DMS53 (cell line): ENCODE results near the gene GPC5.

ENCODE experiments used
- DNase-seq: peaks from one replicate; lab custom pipeline; 2025; lab: John Stamatoyannopoulos, UW

The GPC5 gene

GRCh38 chr13:92566767-92567166 lies 1168.3 kb downstream of the GPC5 start:
- DNase-seq: no peak

GRCh38 chr13:92572190-92572589 lies 1173.8 kb downstream of the GPC5 start:
- no peak for DNase-seq

- DNase-seq: peak; percentile 66
Measured at GRCh38 chr13:92573467-92574057, 1175.1 kb downstream of the GPC5 start.

GRCh38 chr13:92574499-92574898 lies 1176.1 kb downstream of the GPC5 start:
- no peak for DNase-seq

DNA sequence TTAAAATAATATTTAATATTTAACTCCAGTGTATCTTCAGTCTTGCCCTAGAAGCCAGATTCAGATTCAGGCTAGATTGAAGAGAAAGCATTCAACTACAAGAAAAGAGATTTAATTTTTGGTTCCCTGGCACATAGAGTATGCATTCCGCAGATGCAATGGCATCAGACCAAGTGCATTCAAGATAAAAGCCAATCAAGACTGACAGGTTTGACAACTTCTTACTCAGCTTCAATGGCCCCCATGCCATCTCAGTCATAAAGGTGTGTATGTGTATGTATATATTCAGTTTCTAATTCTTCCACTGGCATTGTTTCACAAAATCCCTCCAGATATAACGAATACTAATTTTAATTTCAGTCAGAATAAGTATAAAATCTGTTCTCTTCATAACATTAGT lies 1177.4 kb downstream of the GPC5 start:
- peak; percentile 19 for DNase-seq

DNA sequence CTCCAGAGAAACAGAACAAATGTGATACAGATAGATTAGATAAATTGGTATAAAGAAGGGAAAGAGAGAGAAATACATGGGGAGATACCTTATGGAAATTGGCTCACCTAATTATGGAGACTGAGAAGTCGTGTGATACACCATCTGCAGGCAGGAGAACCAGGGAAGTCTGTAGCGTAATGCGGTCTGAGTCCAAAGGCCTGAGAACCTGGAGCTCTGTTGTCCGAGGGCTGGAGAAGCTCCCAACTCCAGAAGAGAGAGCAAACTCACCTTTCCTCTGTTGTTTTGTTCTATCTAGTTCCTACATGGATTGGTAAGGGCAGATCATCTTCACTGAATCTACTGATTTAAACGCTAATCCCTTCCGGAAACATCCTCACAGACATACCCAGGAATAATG lies 1179.9 kb downstream of the GPC5 start:
- no peak for DNase-seq

DNA sequence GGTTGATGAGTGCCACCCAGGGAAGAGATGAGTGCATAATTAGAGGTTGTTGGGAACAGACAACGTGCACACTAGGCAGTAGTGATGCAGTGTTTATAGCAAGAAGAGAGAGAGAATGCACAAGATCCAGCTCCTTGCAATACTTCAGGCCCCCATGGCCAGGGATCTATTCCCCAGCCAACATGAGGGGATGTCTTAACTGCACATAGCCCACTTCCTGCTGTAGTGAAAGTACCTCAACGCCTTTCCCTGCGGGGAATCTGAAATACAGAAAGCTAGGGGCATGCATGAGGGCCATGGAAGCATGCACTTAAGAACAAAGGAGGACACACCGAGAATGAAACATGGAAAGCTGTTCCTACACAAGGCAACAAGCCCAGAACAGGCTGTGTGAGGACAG lies 1191.5 kb downstream of the GPC5 start:
- no peak for DNase-seq

DNA sequence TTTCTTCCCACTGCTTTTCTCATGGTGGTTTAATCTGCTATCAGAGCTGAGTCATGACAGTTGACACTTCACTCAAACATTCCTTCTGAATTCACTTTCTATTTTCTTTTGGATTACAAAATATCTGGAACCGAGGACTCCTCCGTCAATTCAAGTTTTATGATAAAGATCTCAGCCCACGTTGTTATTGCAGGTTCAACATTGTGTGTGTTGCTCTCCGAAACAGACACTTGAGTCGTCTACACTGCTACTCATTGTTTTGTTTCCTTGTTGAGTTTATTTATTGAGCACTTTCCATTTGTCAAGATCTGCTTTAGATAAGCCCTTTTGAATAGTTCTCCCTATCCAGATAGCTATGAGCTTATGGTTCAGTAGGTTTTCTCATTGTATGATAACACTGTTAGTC lies 1192.1 kb downstream of the GPC5 start:
- DNase-seq: peak; percentile 59

DNA sequence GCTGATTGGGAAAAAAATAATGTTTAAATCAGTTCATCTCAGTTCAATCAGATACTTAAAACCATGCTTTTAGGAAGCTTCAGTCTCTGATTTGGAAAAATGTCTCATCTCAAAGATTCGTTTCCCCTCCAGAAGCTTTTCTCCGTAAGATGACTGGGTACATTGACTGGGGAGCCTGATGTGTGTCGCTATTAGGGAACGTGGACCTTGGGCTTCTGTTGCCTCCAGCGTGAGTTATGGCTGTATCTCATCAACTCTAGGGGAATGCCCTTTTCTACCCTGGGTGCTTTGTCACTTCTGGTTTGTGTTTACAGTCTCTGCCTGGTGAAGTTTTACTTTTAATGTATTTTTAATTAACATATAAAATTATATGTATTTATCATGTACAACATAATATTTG lies 1192.7 kb downstream of the GPC5 start:
- DNase-seq: no peak

DNA sequence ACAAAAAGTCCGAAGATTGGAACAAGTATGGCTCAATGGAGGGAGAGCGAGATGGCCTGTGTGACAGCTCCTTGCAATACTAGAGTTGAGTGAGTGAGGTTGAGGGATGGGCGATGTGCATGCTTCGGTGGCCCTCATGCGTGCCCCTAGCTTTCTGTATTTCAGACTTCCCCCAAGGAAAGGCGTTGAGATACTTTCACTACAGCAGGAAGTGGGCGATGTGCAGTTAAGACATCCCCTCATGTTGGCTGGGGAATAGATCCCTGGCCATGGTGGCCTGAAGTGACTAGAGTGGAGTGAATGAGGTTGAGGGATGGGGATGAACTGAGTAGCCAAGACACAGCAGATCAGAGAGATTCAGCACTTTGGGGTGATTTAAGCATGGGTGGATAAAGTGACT lies 1194.3 kb downstream of the GPC5 start:
- DNase-seq: no peak

GRCh38 chr13:92602560-92602959 lies 1204.1 kb downstream of the GPC5 start:
- peak; percentile 6 for DNase-seq

GRCh38 chr13:92609376-92609775 lies 1211.0 kb downstream of the GPC5 start:
- DNase-seq: no peak

- no peak for DNase-seq
Measured at GRCh38 chr13:92612892-92613291, 1214.5 kb downstream of the GPC5 start.

GRCh38 chr13:92613921-92614320 lies 1215.5 kb downstream of the GPC5 start:
- no peak for DNase-seq

DNA sequence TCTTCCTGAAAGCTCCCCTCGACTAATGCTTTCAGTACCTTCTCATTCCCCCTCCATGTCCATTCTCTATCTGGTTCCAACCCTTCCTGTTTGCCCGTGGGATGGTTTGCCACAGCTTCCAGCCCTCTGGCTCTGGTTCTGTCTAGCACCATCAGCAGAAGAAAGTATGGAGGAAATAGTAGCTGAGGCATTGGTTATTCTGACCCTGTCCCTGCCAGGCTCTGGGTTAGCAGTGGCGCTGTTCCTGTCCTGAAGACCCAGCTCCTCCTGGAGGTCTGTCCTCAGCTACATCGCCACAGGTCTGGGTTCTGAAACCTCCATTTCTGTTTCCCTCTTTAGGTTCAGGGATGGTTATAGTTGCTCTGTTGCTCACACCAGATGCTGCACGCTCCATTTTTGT lies 1223.6 kb downstream of the GPC5 start:
- DNase-seq: no peak

- DNase-seq: no peak
Measured at GRCh38 chr13:92622905-92623304, 1224.5 kb downstream of the GPC5 start.

GRCh38 chr13:92626274-92626673 lies 1227.9 kb downstream of the GPC5 start:
- DNase-seq: no peak

DNA sequence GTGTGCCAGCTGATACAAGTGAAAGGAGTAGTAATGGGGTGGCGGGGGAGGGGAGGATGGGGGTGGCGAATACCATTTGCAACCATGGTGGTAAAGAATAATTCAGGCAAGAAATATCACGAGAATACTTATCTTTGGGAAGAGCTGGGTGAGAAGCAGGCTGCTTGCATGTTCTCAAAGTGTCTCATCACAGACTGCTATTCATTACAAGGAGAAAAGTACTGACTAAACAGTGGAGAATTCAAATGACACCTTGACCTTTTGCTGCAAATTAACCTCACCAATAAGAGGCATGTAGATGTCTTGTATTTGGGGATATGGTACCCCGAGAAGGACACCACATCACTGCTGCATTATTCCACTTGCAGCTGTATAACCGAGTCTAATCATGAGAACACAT lies 1242.5 kb downstream of the GPC5 start:
- DNase-seq: no peak

DNA sequence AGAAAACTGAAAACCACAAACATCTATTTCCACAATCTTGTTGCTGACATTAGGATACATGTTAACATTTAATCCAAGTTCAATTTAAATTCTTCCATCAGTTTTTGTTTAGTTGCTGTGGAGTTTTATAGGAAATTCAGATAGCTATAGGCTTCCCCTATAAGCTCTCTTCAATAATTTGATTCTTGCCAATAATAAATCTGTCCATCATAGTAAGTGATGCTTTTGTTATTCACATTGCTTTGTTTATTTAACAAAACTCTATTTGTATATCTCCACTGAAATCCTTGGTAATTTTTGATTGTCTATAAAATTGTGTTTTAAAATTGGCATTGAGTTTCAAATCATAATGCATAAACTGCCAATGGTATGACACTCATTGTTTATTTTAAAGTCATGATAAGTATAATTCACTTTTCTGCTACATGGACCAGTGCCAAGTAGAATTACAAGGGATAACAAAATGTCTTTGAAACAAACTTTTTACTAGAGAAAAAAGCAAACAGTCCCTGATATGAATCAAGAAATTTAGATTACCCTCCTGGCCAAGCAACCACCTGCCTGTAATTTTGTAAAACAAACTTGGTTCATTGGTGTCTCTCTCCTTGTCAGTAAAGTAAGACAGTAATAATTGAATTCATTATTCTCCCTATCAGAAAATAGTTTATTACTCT lies 1250.9 kb downstream of the GPC5 start:
- no peak for DNase-seq

- no peak for DNase-seq
Measured at GRCh38 chr13:92656103-92656502, 1257.7 kb downstream of the GPC5 start.

GRCh38 chr13:92656648-92657047 lies 1258.2 kb downstream of the GPC5 start:
- DNase-seq: no peak

GRCh38 chr13:92657565-92657964 lies 1259.1 kb downstream of the GPC5 start:
- peak; percentile 51 for DNase-seq

GRCh38 chr13:92658293-92658692 lies 1259.9 kb downstream of the GPC5 start:
- DNase-seq: no peak

GRCh38 chr13:92661406-92661805 lies 1263.0 kb downstream of the GPC5 start:
- DNase-seq: no peak
